T follicular helper cell (primary cell): ENCODE data around the gene STRADA.

Experiments used
- DNase-seq: peaks from one replicate; pipeline ENCODE4 v3.0.0-alpha.2; 2020; ENCODE audit warnings: low read depth
- total RNA-seq, 2 experiments: gene quantifications; one replicate each; lab custom pipeline; 2026; lab: John Stamatoyannopoulos, UW

STRADA gene, protein sequence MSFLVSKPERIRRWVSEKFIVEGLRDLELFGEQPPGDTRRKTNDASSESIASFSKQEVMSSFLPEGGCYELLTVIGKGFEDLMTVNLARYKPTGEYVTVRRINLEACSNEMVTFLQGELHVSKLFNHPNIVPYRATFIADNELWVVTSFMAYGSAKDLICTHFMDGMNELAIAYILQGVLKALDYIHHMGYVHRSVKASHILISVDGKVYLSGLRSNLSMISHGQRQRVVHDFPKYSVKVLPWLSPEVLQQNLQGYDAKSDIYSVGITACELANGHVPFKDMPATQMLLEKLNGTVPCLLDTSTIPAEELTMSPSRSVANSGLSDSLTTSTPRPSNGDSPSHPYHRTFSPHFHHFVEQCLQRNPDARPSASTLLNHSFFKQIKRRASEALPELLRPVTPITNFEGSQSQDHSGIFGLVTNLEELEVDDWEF
- 5.0 to 8.9 reads per million in 2 experiments for total RNA-seq

DNA sequence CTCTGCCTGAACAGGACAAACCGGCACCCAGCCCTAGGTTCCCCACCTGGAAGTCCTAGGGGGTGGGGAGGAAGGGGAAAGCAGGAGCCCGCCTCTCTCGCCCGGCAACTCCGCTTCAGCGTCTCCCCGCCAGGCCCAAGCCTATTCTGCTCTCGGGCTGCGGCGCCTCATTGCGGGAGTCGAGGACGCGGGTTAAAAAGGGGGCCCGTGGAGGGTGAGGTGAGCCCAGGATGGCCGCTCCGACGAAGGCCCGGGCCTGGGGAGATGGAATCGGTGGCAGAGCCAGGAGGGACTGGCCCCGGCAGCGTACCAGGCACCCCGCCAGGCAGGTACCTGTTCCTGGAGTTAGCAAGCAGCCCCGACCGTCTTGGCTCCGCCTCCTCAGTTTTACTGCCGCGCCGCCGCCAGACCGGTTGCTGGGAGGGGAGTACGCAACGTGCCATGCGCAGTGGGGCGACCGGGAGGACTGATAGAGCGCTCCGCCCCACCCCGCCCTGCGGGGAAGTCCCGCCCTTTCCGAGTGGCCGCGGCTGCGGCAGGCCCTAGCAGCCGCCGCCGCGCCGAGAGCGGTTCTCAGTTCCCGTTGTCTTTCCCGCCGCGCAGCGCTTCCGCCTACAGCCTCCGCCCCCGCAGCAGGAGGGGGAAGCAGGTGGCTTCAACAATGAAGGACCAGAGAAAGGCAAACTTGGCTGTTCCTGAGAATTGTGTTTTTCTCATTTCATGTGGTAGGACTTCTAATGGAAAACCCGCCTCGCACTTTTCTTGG is at the start of gene STRADA:
Gene STRADA, minus strand, starts transcription at position 392 of the 766 bp plus-strand sequence. CDS start 13,430 bp downstream, outside the sequence.
- peak; percentile 98 for DNase-seq

DNA sequence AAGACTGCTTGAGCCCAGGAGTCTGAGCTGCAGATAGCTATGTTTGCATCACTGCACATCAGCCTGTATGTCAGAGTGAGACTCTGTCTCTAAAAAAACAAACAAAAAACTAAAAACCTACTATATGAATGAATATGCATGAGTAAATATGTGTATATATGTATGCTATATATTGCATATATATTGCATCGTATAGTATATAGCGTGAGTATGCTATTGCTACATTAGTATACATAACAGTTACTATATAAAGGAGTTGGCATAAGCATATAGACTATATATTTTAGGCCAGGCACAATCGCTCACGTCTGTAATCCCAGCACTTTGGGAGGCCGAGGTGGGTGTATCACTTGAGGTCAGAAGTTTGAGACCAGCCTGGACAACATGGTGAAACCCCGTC is 48.5 kb upstream of the STRADA start:
- DNase-seq = no peak

DNA sequence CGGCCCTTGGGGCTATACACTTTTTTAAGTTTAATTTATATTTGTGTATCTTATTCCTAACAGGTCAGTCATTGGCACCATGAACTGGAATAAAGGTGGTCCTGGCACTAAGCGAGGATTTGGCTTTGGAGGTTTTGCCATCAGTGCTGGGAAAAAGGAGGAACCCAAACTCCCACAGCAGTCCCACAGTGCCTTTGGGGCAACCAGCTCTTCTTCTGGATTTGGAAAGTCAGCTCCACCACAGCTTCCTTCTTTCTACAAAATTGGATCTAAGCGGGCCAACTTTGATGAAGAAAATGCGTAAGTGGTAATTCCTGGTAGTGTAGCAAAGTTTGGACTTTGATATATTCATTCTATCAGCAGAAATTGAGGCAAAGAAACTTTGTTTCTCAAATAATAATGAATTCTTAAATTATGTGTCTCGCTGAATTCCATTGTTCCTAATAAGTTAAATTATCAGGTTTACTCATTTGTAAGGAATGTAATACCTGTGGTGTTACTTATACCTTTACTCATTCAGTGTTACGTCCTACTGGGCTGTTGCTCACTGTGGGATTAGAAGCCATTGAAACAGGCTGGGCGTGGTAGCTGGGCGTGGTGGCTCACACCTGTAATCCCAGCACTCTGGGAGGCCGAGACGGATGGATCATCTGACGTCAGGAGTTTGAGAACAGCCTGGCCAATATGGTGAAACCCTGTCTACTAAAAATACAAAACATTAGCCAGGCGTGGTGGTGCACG is 45.5 kb upstream of the STRADA start:
- DNase-seq = no peak

DNA sequence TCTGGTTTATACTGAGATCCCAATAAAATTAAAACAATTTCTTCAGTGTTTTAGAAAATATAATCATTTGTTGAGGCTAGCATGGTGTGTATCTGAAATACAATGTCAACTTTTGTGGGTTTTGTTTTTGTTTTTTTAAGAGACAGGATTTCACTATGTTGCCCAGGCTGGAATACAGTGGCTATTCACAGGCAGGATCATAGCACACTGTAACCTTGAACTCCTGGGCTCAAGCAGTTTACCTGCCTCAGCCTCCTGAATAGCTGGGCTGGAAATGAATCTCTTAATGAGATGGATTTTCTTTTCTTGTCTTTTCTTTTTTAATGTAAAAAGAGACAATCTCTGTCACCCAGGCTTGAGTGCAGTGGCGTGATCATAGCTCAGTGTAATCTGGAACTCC is 44.5 kb upstream of the STRADA start:
- no peak for DNase-seq

DNA sequence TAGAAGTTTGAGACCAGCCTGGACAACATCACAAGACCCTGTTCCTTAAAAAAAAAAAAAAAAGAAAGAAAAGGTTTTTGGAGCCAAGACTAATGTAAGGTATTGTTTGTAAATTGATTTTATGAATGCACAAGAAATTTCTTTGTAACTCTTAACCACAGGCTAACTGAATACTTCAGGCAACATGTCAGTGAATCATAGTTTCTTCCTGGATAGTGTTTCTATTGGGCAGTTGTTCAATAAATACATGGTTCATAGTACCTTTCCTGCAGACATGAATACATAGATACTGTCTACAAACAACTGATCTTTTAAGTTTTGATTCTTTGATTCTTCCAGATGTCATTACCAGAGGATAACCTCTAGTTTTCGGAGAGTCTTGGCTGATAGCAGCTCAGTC is 44.0 kb upstream of the STRADA start:
- DNase-seq = no peak

DNA sequence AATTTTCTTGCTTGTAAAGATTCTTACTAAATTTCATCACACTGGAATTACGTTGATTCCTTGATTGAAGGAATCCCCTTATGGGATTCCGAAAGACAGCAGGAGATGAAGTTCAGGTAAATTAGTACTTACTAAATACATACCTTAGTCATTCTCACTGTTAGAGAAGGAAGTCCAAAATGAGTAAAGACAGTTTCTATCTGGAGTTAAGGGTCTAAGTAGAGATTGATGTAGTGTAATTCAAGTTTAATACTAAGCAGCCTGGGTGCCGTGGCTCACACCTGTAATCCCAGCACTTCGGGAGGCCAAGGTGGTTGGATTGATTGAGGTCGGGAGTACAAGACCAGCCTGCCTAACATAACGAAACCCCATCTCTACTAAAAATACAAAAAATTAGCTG is 41.9 kb upstream of the STRADA start:
- no peak for DNase-seq

DNA sequence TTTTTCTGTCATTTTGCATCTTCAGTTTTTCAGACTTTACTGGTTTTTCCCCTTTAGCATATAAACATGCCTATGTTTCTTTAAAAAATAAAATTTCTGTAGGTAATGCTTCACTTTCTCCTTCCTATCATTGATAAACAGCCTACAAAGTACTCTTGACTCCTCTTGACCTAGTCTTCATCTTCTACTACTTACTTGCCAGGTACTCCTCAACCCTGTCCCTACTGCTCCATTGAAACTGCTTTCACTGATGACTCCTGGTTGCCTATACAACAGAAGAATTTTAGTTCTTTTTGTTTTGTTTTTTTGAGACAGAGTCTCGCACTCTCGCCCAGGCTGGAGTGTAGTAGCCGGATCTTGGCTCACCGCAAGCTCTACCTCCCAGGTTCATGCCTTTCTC is 39.3 kb upstream of the STRADA start:
- no peak for DNase-seq

DNA sequence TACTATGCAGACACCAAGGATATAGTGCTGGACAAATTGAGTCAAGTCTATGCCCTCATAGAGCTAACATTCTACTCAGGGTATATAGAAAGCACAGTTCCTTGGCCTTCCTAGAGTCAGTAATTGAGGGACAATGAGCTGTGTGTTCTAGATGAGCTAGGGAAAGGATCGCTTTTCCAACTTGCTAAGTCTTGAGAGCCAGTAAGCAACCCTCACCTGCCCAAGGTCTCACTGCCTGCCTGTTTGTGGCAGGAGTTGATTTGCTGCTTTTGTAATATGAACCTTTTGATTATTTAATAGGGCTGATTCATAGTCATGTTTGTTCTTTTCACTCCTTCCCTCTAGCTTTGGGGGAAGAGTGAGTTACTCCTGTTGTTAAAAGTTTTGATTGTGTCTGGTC is 38.9 kb upstream of the STRADA start:
- no peak for DNase-seq

DNA sequence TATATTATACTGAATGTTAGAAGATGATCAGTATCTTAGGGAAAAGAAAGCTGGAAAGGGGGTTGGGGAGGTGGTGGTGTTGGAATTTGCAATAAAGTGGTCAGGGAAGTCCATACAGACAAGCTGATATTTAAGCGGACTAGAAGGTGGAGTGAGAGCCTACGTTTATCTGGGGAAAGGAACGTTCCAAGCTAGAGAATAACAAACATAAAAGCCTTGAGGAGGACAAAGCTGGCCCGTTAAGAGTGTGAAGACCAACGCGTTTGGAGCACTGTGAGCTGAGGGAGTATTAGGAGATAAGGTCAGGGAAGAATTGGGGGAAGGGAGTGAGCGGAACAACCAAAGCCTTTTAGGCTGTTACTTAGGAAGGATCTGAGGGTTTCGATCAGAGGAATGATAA is 33.8 kb upstream of the STRADA start:
- DNase-seq = no peak

DNA sequence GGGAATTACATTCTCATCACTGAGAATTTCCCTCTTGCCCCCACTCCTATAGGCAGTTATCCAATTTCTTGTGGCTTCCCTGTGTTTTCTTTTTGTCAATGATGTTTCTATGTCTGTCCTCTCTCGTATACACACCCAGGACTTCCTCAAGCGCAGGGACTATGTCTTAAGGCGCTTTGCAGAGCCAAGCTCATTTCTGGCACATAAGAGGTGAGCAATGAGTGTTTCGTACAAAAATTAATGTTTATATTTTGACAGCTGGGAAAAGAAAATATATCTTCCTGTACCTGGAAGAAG is 33.3 kb upstream of the STRADA start:
- DNase-seq = no peak

DNA sequence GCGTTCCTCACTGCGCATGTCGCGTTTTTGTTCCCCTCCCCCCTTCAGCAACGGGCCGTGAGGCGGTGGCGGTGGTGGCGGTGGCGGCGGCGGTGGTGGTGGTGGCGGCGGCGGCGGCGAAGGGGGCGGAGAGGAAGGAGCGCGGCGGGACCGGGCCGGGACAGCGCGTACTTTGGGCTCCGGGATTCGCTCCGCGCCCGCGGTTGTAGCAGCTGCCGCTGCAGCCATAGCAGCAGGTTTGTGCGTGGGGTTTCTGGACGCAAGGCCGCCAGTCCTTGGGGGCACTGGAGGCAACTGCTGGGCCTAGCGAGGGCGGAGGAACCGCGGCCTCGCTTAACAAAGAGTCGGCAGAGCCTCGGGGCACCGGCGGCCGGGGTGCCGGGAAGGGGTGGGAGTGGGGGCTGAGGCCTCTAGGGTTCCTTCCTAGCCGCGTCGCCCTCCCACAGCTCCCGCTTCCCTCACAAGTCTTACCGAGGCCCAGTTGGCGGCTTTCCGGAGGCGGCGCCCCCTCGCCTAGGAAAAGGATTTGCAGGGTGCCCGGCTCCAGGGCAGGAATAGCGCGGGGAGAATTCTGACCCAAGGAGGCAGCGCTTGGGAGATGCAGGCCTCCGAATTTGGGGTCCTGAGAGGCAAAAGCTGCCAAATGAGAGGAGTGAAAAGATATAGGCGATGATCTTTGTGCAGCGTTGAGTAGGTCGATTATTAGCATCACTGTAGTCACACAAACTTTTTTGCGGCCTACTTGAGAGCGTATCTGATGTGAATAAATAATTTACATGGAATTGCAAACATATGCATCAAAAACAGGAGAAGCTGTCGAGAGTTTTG is 32.8 kb upstream of the STRADA start, which contains the start of gene DDX42:
Gene DDX42, plus strand, starts transcription at position 30 of the 828 bp plus-strand sequence. CDS start 12,880 bp downstream, outside the sequence.
- DNase-seq = peak; percentile 85

DNA sequence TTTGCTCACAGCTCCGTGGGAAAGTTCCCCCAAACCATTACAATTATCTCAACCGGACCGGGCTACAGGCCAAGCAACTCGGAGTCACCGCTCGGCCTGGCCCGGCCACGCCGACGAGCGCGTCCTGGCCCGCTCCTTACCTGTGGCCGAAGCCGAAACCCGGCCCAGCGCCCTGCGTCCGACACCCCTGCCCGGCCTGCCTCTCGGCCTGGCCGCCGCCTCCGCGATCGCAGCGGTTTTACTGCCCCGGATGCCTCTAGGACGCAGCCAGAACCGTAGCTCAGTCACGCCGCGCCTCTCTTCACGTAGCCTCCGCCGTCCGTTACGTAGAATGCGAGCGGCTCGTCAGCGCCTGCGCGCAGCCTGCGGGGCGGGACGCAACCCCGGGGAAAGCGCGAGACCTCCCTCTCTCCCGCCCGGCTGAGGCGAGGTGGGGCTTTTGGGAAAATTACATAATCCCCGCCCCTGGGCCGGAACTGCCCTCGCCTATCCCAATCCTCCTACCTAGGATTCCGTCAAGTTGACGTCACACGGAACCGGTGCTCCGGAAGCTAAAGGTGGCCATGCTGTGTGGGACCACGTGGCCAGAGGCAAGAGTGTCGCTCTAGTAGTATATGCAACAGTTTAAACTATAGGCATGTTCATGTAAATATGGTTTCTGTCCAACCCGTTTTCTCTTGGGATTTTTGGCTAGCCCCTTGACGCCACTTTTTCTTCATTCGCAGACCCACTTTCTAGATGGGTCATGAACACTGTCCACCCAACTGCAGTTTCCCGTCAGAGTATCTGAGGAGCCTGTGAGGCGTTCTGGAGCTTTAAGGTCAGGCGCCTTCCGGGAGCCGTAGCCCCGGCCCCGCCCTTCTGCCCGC is 31.9 kb upstream of the STRADA start, which contains the start of gene CCDC47:
Gene CCDC47, minus strand, starts transcription at position 326 of the 869 bp plus-strand sequence. CDS start 7,422 bp downstream, outside the sequence.
- DNase-seq = peak; percentile 97

DNA sequence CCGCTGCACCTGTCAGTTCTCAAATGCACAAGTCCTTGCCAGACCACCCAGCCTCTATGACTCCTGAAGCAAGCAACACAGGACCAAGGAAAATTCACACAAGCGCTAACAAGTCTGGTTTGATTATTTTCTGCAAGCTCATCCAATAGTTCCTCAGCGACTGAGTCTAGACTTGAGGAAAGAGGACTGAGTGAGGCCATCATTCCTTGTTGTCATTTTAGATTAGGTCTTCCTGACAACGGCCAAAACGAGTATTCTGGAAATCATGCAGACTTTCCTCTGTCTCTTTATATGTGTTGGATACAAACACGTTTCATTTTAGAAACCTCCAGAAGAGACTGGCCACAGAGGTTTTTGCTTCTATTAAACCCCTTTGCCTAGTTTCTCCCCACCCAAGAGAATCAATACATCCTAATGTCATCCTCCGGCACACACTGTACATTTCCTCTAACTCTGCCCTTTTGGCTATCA is 31.2 kb upstream of the STRADA start:
- no peak for DNase-seq

DNA sequence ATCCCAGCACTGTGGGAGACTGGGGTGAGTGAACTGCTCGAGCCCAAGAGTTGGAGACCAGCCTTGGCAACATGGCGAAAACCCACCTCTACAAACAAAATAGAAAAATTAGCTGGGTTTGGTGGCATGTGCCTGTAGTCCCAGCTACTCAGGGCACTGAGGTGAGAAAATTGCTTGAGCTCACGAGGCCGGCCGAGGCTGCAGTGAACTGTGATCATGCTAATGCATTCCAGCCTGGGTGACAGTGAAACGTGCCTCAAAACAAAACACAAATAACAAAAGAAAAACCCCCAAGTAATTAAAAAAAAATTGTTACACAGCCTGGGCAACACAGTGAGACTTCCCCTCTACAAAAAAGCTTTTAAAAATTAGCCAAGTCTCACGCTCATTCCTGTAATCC is 26.8 kb upstream of the STRADA start:
- no peak for DNase-seq

DNA sequence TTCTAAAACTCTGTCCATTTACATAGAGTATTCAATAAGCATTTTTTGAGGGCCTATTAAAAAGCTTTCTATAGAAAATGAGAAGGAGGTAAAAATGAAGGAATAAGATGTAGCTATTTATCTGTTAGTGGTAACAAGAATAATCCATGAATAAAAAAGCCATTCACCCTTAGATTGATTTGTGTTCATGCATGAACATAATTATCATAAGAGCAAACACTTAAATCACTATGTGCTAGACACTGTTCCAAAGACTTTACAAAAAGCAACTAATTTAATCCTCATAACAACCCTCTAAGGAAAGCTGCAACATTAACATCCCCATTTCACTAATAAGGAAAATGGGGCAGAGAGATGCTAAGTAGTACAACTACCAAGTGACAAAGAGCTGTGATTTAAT is 25.2 kb upstream of the STRADA start:
- no peak for DNase-seq

DNA sequence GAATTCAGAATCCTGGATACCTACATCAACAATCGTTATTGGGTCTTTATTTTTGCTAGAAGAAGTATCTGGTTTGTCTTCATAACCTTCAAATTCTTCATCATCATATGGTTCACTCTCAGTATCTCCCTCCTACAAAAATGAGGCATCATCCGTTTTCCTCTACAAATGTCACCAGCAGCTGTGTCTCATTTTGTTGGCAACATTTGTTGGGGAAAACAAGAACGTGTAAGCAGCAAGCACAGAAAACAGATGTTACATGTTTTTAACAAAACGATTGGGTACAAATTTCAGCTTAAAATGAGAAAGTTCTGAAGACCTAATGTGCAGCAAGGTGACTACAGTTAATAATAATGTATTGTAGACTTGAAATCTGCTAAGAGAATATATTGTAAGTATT is 23.1 kb upstream of the STRADA start:
- DNase-seq = no peak

DNA sequence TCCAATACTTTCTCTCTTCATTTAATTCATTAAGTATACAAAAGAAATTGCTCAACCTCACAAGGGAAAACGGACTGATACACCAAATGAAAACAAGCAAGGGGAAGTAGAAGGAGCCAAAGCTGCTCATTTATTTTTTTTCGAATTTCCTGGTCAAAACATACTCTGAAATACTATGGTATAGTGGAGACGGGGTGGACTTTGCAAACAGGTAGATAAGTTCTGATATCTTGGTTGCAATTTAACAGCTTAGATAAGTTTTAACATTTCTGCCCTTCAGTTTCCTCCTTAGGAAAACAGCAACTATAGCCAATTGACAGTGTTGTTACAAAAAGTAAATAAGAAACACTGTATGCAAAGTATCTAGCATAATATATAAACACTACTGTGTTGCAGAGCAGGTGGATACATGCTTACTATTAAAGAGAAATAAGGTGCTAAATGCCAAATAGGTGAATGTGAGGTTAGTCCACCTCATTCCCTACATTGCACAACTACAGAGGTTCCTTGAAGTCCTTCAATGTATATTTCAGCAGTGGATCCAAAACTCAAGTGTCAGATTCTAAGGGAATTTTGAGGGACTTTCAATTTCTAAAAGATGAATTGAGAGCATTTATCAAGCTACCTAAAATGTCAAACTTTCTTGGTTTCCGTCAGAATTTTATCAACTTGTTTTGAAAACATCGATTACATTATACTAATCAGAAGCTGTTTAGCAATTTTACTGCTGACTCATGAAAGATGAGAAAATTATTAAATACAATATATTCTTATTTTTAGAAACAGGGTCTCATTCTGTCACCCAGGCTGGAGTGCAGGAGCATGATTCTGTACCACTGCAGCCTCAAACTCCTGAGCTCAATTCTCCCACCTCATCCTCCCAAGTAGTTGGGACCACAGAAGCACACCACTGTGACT is 20.8 kb upstream of the STRADA start:
- no peak for DNase-seq

DNA sequence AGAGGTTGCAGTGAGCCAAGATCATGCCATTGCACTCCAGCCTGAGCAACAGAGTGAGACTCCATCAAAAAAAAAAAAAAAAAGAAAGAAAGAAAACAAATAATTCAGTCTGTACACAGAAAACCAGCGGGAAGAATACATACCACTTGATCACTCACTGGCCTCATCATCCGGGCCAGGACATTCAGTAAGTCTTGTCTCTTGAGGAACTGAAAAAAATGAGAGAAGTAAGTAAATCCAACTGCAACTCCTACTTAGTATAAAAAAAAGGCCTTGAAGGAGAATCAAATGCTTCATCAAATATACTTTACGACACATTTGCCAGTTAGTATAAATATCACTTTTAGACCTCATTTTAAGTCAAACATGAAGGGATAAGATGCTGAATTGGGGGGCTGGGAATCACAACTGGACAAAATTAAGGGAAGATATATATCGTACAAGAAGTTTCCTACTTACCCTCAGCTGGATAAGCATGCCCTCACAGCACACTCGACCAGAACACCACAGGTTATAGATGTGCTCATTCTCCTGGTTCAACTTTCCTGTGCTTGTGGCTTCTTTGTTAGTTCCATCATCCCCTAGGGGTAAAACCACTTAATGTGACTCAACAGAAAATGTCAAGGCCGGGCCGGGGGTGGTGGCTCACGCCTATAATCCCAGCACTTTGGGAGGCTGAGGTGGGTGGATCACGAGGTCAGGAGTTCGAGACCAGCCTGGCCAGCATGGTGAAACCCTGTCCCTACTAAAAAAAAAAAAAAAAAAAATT is 19.4 kb upstream of the STRADA start:
- no peak for DNase-seq
